B cell (primary cell): Measurements from ENCODE around the gene SIGLEC8. TPM values are rescaled to one million over a fixed set of nuclear protein-coding genes. Genes with fewer than 3 reads are reported as not detected.

Experiments
- ATAC-seq: fragments of 200-7000 bp; cut with Tn5 transposase; one replicate; pipeline ENCODE4 v1.10.0; 2021; ENCODE audit warnings: low read depth, mild to moderate bottlenecking, moderate number of reproducible peaks, moderate library complexity
- CTCF ChIA-PET: fragments of 350-600 bp; sonication (Branson Sonifier 250); formaldehyde crosslinking; loops from one replicate; lab custom pipeline; 2021; ENCODE audit warnings: antibody characterized with exemption, inconsistent platforms; lab: Charles Lee
- POLR2A ChIA-PET: fragments of 350-600 bp; sonication (Branson Sonifier 250); formaldehyde crosslinking; loops from one replicate; lab custom pipeline; 2021; ENCODE audit warnings: antibody characterized with exemption; lab: Charles Lee
- DNase-seq: peaks from one replicate; pipeline ENCODE4 v3.0.0; 2013
- H2AFZ ChIP-seq: 2 replicates; pipeline ENCODE4 v1.6.1; 2012; ENCODE audit warnings: mild to moderate bottlenecking, low read depth, low read length; ENCODE audit not compliant: insufficient read depth, poor library complexity, severe bottlenecking
- H3K27ac ChIP-seq, 2 donors: 1 replicate in 1 of 2; 2 replicates in 1 of 2; pipeline ENCODE4 v1.5.1; 2012 to 2013; ENCODE audit warnings: low read length in 2 of 2, mild to moderate bottlenecking in 2 of 2, moderate library complexity in 1 of 2
- H3K27me3 ChIP-seq, 4 experiments: fragments of 200-600 bp in 1 of 4; sonication (generic) in 1 of 4; replicated peaks in 1 of 4; 1 replicate in 2 of 4; 2 replicates in 2 of 4; pipeline versions ENCODE4 v1.6.1 to v1.7.0; 2013 to 2016; ENCODE audit warnings: low read length in 3 of 4, mild to moderate bottlenecking in 2 of 4, mixed read lengths in 1 of 4, moderate library complexity in 1 of 4; ENCODE audit not compliant: insufficient read depth in 4 of 4, control insufficient read depth in 3 of 4; ENCODE audit errors: control extremely low read depth in 1 of 4
- H3K36me3 ChIP-seq, 2 experiments: replicated peaks in 1 of 2; 1 replicate in 1 of 2; 2 replicates in 1 of 2; pipeline versions ENCODE4 v1.6.1 to v1.7.1; 2013; ENCODE audit warnings: low read length in 1 of 2; ENCODE audit not compliant: insufficient read depth in 2 of 2, control insufficient read depth in 1 of 2; ENCODE audit errors: control extremely low read depth in 1 of 2, extremely low read depth in 1 of 2
- H3K4me1 ChIP-seq, 2 donors: fragments of 200-600 bp in 1 of 2; sonication (generic) in 1 of 2; 1 replicate in 1 of 2; 2 replicates in 1 of 2; pipeline versions ENCODE4 v1.5.1 to v1.6.1; 2013 to 2017; ENCODE audit warnings: low read length in 2 of 2; ENCODE audit not compliant: control insufficient read depth in 2 of 2, insufficient read depth in 2 of 2
- H3K4me2 ChIP-seq: replicated peaks from 2 replicates; pipeline ENCODE3; 2012; ENCODE audit warnings: mild to moderate bottlenecking, low read depth, low read length; ENCODE audit not compliant: poor library complexity, severe bottlenecking
- H3K4me3 ChIP-seq, 5 experiments: fragments of 200-600 bp in 1 of 5; sonication (generic) in 1 of 5; 1 replicate in 3 of 5; 2 replicates in 2 of 5; pipeline versions ENCODE4 v1.5.1 to v1.7.0; 2011 to 2016; ENCODE audit warnings: low read length in 4 of 5, mild to moderate bottlenecking in 4 of 5, low read depth in 2 of 5, control low read depth in 1 of 5, moderate library complexity in 1 of 5; ENCODE audit not compliant: insufficient read depth in 1 of 5; ENCODE audit errors: control extremely low read depth in 1 of 5, extremely low read depth in 1 of 5
- H3K79me2 ChIP-seq: fragments of 200-600 bp; sonication (generic); one replicate; pipeline ENCODE4 v1.6.0; 2016; ENCODE audit warnings: low read length; ENCODE audit not compliant: control insufficient read depth, insufficient read depth
- H3K9ac ChIP-seq: fragments of 200-600 bp; sonication (generic); 2 replicates; pipeline ENCODE4 v1.6.1; 2017; ENCODE audit warnings: mild to moderate bottlenecking, low read length, moderate library complexity
- H3K9me3 ChIP-seq, 3 donors: one replicate each; pipeline versions ENCODE4 v1.6.1 to v1.7.1; 2013; ENCODE audit warnings: low read length in 2 of 3; ENCODE audit not compliant: control insufficient read depth in 2 of 3, insufficient read depth in 1 of 3; ENCODE audit errors: control extremely low read depth in 1 of 3
- H4K20me1 ChIP-seq: 2 replicates; pipeline ENCODE4 v1.6.0; 2012; ENCODE audit warnings: mild to moderate bottlenecking, low read length; ENCODE audit not compliant: insufficient read depth, control insufficient read depth, poor library complexity, severe bottlenecking
- H3K27ac Mint-ChIP-seq: one replicate; pipeline ENCODE4 v1.8.0; 2021; ENCODE audit warnings: mixed read lengths
- H3K27me3 Mint-ChIP-seq: one replicate; pipeline ENCODE4 v1.8.0; 2021; ENCODE audit warnings: mixed read lengths
- H3K4me1 Mint-ChIP-seq: one replicate; pipeline ENCODE4 v1.8.0; 2021; ENCODE audit warnings: mixed read lengths
- H3K4me3 Mint-ChIP-seq: one replicate; pipeline ENCODE4 v1.8.0; 2021; ENCODE audit warnings: mixed read lengths
- H3K9me3 Mint-ChIP-seq: one replicate; pipeline ENCODE4 v1.8.0; 2022; ENCODE audit warnings: mixed read lengths; ENCODE audit not compliant: insufficient read depth
- CTCF ChIP-seq: fragments of 200-600 bp; IDR thresholded peaks from one replicate; pipeline ENCODE4 v1.8.0; 2022; ENCODE audit warnings: antibody characterized with exemption, mild to moderate bottlenecking
- EZH2 ChIP-seq: IDR thresholded peaks from 2 replicates; pipeline ENCODE4 v1.6.1; 2012; ENCODE audit warnings: borderline replicate concordance, low read depth, mild to moderate bottlenecking, moderate library complexity, low read length; ENCODE audit not compliant: insufficient read depth, poor library complexity, severe bottlenecking
- WGBS: methylation state at CpG from one replicate; pipeline ENCODE4 v1.1.5; 2013; ENCODE audit warnings: missing lambda C conversion rate; ENCODE audit not compliant: insufficient coverage; 5-methylcytosine and 5-hydroxymethylcytosine counted together
- intact Hi-C: fragments of 100-400 bp; cut with micrococcal nuclease; formaldehyde crosslinking; loops from one replicate; pipeline ENCODE4 v1.10.0; 2022
- polyA plus RNA-seq: library from polyadenylated mRNA; depleted of rRNA; stranded (reverse); fragments of >200 nt; gene quantifications from 2 replicates; pipeline ENCODE4 v1.2.3, GENCODE V29; 2012
- total RNA-seq, 2 donors: library from RNA; stranded (reverse); fragments of 120-200 nt in 1 of 2; gene quantifications; 1 replicate in 1 of 2; 2 replicates in 1 of 2; pipeline versions ENCODE4 v1.2.3 to v1.2.4, GENCODE V29; 2013 to 2022

Gene SIGLEC8
- total and polyA plus RNA-seq, 2 donors (not counting 1 experiment from before 2014, with no cell fraction given): not detected

- intact Hi-C loops: no loop called here
- DNase-seq (no peak), ATAC-seq (no peak)
- Mint-ChIP-seq H3K27ac (no peak overlapping the region), H3K27me3 (peaks cover 8% of the 10 kb centered on the region), H3K4me1 (no peaks in the 10 kb centered on the region), H3K9me3 (no peaks in the 10 kb centered on the region), H3K4me3 (no peak overlapping the region)
- TF ChIP-seq EZH2: no peak
- TF ChIP-seq CTCF: no peak
- no peaks in the 10 kb centered on the region for H3K4me1 ChIP-seq
- no peaks in the 10 kb centered on the region for H4K20me1 ChIP-seq
- no peaks in the 10 kb centered on the region for H3K79me2 ChIP-seq
- peaks cover 0 to 8% (median 1%) of the 10 kb centered on the region in 4 experiments for H3K27me3 ChIP-seq
- no peak overlapping the region for H2AFZ ChIP-seq
- no peak overlapping the region for H3K4me2 ChIP-seq
- H3K9me3 ChIP-seq: no peaks in the 10 kb centered on the region
- no peak overlapping the region for H3K27ac ChIP-seq
- ChIA-PET POLR2A (no interaction called here), CTCF (interaction anchor here (1.5 kb wide), 1 partner anchor 9 kb away, joined by 5 read pairs; no protein-coding TSS in a partner anchor)
- H3K9ac ChIP-seq: no peak overlapping the region
- no peak overlapping the region for H3K4me3 ChIP-seq
- no CpG with 5 or more reads among the region's 3 CpGs for WGBS
- no peaks in the 10 kb centered on the region for H3K36me3 ChIP-seq
Observed at GRCh38 chr19:51430221-51430620, 28.0 kb downstream of the SIGLEC8 start.

- H3K27me3 ChIP-seq: peaks cover 0 to 8% (median 1%) of the 10 kb centered on the region in 4 experiments
- no peak for ATAC-seq
- POLR2A ChIA-PET: no interaction called here
- CTCF ChIA-PET: interaction anchor here (0.7 to 2.1 kb wide), 2 partner anchors 9 to 44 kb away, joined by 3 to 6 read pairs; no protein-coding TSS in a partner anchor
- intact Hi-C loops: loop anchor here (10.0 kb wide), 1 partner anchor 88 kb away; no protein-coding TSS in a partner anchor
- no peak overlapping the region for H3K4me3 ChIP-seq
- TF ChIP-seq EZH2: no peak
- no peak for TF ChIP-seq CTCF
- 60% methylated on average over 3 of the region's 3 CpGs for WGBS
- no peak overlapping the region for H3K9ac ChIP-seq
- no peak overlapping the region for H3K4me2 ChIP-seq
- H3K27ac ChIP-seq: no peak overlapping the region
- no peak overlapping the region for H3K27ac Mint-ChIP-seq
- no peak overlapping the region for H3K4me3 Mint-ChIP-seq
- H3K4me1 Mint-ChIP-seq: no peaks in the 10 kb centered on the region
- no peaks in the 10 kb centered on the region for H3K36me3 ChIP-seq
- DNase-seq: no peak
- H4K20me1 ChIP-seq: no peaks in the 10 kb centered on the region
- no peaks in the 10 kb centered on the region for H3K79me2 ChIP-seq
- H2AFZ ChIP-seq: no peak overlapping the region
- no peaks in the 10 kb centered on the region for H3K9me3 Mint-ChIP-seq
- H3K4me1 ChIP-seq: no peaks in the 10 kb centered on the region
- no peaks in the 10 kb centered on the region for H3K9me3 ChIP-seq
- H3K27me3 Mint-ChIP-seq: peaks cover 6% of the 10 kb centered on the region
Observed at GRCh38 chr19:51427201-51427600, 31.1 kb downstream of the SIGLEC8 start.
